Erythroblast (primary cell): ENCODE measurements around the gene TMED5.

ENCODE experiments used
- GATA1 ChIP-seq: IDR thresholded peaks from 2 replicates; pipeline ENCODE4 v1.6.1; 2011; ENCODE audit warnings: low read depth, mild to moderate bottlenecking, control low read depth, low read length, moderate library complexity
- POLR2A ChIP-seq: IDR thresholded peaks from 2 replicates; pipeline ENCODE4 v1.6.1; 2011; ENCODE audit warnings: mild to moderate bottlenecking, low read length

- no peak for TF ChIP-seq POLR2A
- TF ChIP-seq GATA1: no peak
Measured at GRCh38 chr1:93150729-93151128, 29.5 kb downstream of the TMED5 start.
